Trophoblast cell (in vitro differentiated cells and primary cell): ENCODE results near the gene WAPL.
"Not testable (repeated sequence)": the region's sequence is repeated elsewhere in the genome, so short reads cannot be mapped to it uniquely, and the experiment has no call there.

ENCODE experiments used
- DNase-seq, 2 donors: peaks; one replicate each; pipeline ENCODE4 v3.0.0-alpha.2; 2016
- H2AFZ ChIP-seq: 2 replicates; pipeline ENCODE4 v1.6.1; 2013; ENCODE audit warnings: low read length, moderate library complexity, mild to moderate bottlenecking; ENCODE audit not compliant: insufficient read depth, poor library complexity
- H2AK5ac ChIP-seq: 2 replicates; pipeline ENCODE4 v1.6.1; 2013; ENCODE audit warnings: mild to moderate bottlenecking, low read length
- H2BK120ac ChIP-seq: 2 replicates; pipeline ENCODE4 v1.6.1; 2013; ENCODE audit warnings: low read length, mild to moderate bottlenecking, moderate library complexity; ENCODE audit not compliant: insufficient read depth, poor library complexity
- H2BK12ac ChIP-seq: 2 replicates; pipeline ENCODE4 v1.6.1; 2013; ENCODE audit warnings: mild to moderate bottlenecking, low read length, moderate library complexity
- H2BK5ac ChIP-seq: 2 replicates; pipeline ENCODE4 v1.6.1; 2013; ENCODE audit warnings: low read length, low read depth, moderate library complexity, mild to moderate bottlenecking; ENCODE audit not compliant: poor library complexity
- H3K14ac ChIP-seq: 2 replicates; pipeline ENCODE4 v1.6.1; 2013; ENCODE audit warnings: mild to moderate bottlenecking, low read length
- H3K18ac ChIP-seq: 2 replicates; pipeline ENCODE4 v1.6.1; 2013; ENCODE audit warnings: mild to moderate bottlenecking, low read length
- H3K23ac ChIP-seq: 2 replicates; pipeline ENCODE4 v1.6.1; 2013; ENCODE audit warnings: low read length
- H3K27ac ChIP-seq: 2 replicates; pipeline ENCODE4 v1.5.1; 2013; ENCODE audit warnings: low read depth, mild to moderate bottlenecking, inconsistent platforms, low read length, moderate library complexity
- H3K27me3 ChIP-seq: 2 replicates; pipeline ENCODE4 v1.6.1; 2013; ENCODE audit warnings: inconsistent platforms, mild to moderate bottlenecking, low read length, moderate library complexity; ENCODE audit not compliant: insufficient read depth
- H3K36me3 ChIP-seq, 2 experiments: 1 replicate in 1 of 2; 2 replicates in 1 of 2; pipeline ENCODE4 v1.6.1; 2013; ENCODE audit warnings: low read length in 2 of 2, mild to moderate bottlenecking in 2 of 2, moderate library complexity in 1 of 2; ENCODE audit not compliant: insufficient read depth in 2 of 2, control insufficient read depth in 1 of 2
- H3K4ac ChIP-seq: 2 replicates; pipeline ENCODE4 v1.6.1; 2013; ENCODE audit warnings: low read depth, mild to moderate bottlenecking, low read length, moderate library complexity
- H3K4me1 ChIP-seq, 2 experiments: 1 replicate in 1 of 2; 2 replicates in 1 of 2; pipeline ENCODE4 v1.6.1; 2013; ENCODE audit warnings: low read length in 2 of 2, mild to moderate bottlenecking in 2 of 2, moderate library complexity in 1 of 2; ENCODE audit not compliant: insufficient read depth in 2 of 2, control insufficient read depth in 1 of 2
- H3K4me2 ChIP-seq: 2 replicates; pipeline ENCODE4 v1.6.1; 2013; ENCODE audit warnings: inconsistent platforms, mild to moderate bottlenecking, low read length, moderate library complexity
- H3K4me3 ChIP-seq: 2 replicates; pipeline ENCODE4 v1.5.1; 2013; ENCODE audit warnings: mild to moderate bottlenecking, low read depth, low read length, inconsistent platforms
- H3K79me1 ChIP-seq: one replicate; pipeline ENCODE4 v1.6.1; 2013; ENCODE audit warnings: low read length
- H3K79me2 ChIP-seq: 2 replicates; pipeline ENCODE4 v1.6.1; 2013; ENCODE audit warnings: low read length, mild to moderate bottlenecking; ENCODE audit not compliant: control insufficient read depth, insufficient read depth, poor library complexity
- H3K9ac ChIP-seq: 2 replicates; pipeline ENCODE4 v1.6.1; 2013; ENCODE audit warnings: mild to moderate bottlenecking, low read length
- H3K9me3 ChIP-seq: 2 replicates; pipeline ENCODE4 v1.6.1; 2013; ENCODE audit warnings: low read depth, mild to moderate bottlenecking, control low read depth, inconsistent platforms, low read length; ENCODE audit not compliant: insufficient read depth
- H4K12ac ChIP-seq: 2 replicates; pipeline ENCODE4 v1.6.1; 2013; ENCODE audit warnings: low read depth, mild to moderate bottlenecking, low read length, moderate library complexity
- H4K8ac ChIP-seq: 2 replicates; pipeline ENCODE4 v1.6.1; 2013; ENCODE audit warnings: low read depth, mild to moderate bottlenecking, low read length, moderate library complexity
- H4K91ac ChIP-seq: one replicate; pipeline ENCODE4 v1.6.1; 2013; ENCODE audit warnings: low read depth, mild to moderate bottlenecking, low read length, moderate library complexity
- WGBS: extraction: QIAGEN DNeasy Blood & Tissue Kit; methylation state at CpG from one replicate; pipeline ENCODE4 v1.1.7; 2013; ENCODE audit warnings: missing lambda C conversion rate; ENCODE audit not compliant: insufficient read length, insufficient coverage; ENCODE audit errors: extremely low coverage; 5-methylcytosine and 5-hydroxymethylcytosine counted together

WAPL gene

DNA sequence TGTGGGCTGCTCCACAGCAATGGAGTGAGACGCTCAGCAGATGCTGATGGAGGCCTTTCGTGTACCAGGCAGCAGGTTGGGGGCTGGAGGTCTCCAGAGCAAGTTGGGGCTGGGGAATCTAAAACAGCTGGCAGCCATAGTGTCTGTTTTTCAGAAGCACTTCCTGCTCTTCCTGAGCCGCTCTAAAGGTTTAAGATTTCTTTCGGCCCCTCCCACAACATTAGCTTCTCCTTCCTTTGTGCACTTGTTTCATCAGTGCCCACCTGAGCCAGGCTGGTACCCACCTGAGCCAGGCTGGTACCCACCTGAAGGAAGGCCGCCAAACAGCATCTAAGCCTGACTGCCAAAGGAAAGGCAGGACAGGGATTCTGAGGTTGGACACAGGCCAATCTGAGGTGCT is 18.4 kb upstream of the WAPL start:
- DNase-seq: no peak
- Histone ChIP-seq H2BK5ac (no peak overlapping the region), H4K8ac (no peak overlapping the region), H3K27ac (no peak overlapping the region), H3K79me1 (no peaks in the 10 kb centered on the region), H3K4me3 (no peak overlapping the region), H3K9me3 (peaks cover 4% of the 10 kb centered on the region), H2AK5ac (no peak overlapping the region), H2BK12ac (no peak overlapping the region), H4K12ac (no peak overlapping the region), H3K4ac (no peak overlapping the region), H3K18ac (no peak overlapping the region), H3K4me1 (no peaks in the 10 kb centered on the region), H3K14ac (no peak overlapping the region), H3K27me3 (no peaks in the 10 kb centered on the region), H3K4me2 (no peak overlapping the region), H2BK120ac (no peak overlapping the region), H3K36me3 (no peaks in the 10 kb centered on the region), H4K91ac (no peak overlapping the region), H3K23ac (no peak overlapping the region), H2AFZ (no peak overlapping the region), H3K9ac (no peak overlapping the region), H3K79me2 (no peaks in the 10 kb centered on the region)
- WGBS: no CpG with 5 or more reads among the region's 5 CpGs

DNA sequence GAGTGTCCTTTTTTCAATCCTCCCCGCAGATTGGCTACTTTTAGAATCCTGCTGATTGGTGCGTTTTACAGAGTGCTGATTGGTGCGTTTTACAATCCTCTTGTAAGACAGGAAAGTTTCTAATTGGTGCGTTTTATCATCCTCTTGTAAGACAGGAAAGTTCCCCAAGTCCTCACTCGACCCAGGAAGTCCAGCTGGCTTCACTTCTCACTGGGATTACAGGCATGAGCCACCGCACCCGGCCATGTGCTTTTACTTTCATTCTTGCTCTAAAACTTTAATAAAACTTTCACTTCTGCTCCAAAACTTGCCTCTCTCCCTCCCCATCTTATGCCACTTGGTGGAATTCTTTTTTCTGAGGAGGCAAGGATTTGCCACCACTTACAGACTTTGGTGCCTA is 17.0 kb upstream of the WAPL start:
- no peaks in the 10 kb centered on the region for H3K27me3 ChIP-seq
- no peak overlapping the region for H3K18ac ChIP-seq
- H3K4me3 ChIP-seq: no peak overlapping the region
- no peak overlapping the region for H4K91ac ChIP-seq
- H4K8ac ChIP-seq: no peak overlapping the region
- H3K4me1 ChIP-seq: no peaks in the 10 kb centered on the region
- WGBS: no CpG with 5 or more reads among the region's 7 CpGs
- no peak for DNase-seq
- no peak overlapping the region for H3K14ac ChIP-seq
- H2BK120ac ChIP-seq: no peak overlapping the region
- H3K4ac ChIP-seq: no peak overlapping the region
- H2AK5ac ChIP-seq: no peak overlapping the region
- peaks cover 4% of the 10 kb centered on the region for H3K9me3 ChIP-seq
- H3K79me2 ChIP-seq: no peaks in the 10 kb centered on the region
- H3K27ac ChIP-seq: no peak overlapping the region
- no peak overlapping the region for H3K4me2 ChIP-seq
- H3K36me3 ChIP-seq: no peaks in the 10 kb centered on the region
- no peak overlapping the region for H2BK5ac ChIP-seq
- no peak overlapping the region for H3K9ac ChIP-seq
- H2AFZ ChIP-seq: no peak overlapping the region
- no peak overlapping the region for H2BK12ac ChIP-seq
- no peak overlapping the region for H3K23ac ChIP-seq
- H3K79me1 ChIP-seq: no peaks in the 10 kb centered on the region
- H4K12ac ChIP-seq: no peak overlapping the region

DNA sequence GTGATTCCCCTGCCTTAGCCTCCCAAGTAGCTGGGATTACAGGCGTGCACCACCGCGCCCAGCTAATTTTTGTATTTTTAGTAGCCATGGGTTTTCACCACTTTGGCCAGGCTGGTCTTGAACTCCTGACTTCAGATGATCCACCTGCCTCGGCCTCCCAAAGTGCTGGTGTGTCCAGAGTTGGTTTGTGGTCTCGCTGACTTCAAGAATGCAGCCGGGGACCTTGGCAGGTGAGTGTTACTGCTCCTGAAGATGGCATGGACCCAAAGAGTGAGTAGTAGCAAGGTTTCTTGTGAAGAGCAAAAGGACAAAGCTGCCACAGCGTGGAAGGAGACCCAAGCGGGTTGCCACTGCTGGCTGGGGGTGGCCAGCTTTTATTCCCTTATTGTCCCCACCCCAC is 16.4 kb upstream of the WAPL start:
- not testable (repeated sequence) for H3K4ac ChIP-seq, H3K27me3 ChIP-seq, H4K91ac ChIP-seq, H3K14ac ChIP-seq, H3K4me2 ChIP-seq, H2BK5ac ChIP-seq, H3K4me1 ChIP-seq, H2BK12ac ChIP-seq, H3K79me2 ChIP-seq, H2BK120ac ChIP-seq, H3K4me3 ChIP-seq, H3K9me3 ChIP-seq, H3K79me1 ChIP-seq, H3K27ac ChIP-seq, H3K9ac ChIP-seq, H4K12ac ChIP-seq, H3K23ac ChIP-seq, H4K8ac ChIP-seq, H2AK5ac ChIP-seq, DNase-seq, H3K18ac ChIP-seq, H2AFZ ChIP-seq, H3K36me3 ChIP-seq
- no CpG with 5 or more reads among the region's 8 CpGs for WGBS

DNA sequence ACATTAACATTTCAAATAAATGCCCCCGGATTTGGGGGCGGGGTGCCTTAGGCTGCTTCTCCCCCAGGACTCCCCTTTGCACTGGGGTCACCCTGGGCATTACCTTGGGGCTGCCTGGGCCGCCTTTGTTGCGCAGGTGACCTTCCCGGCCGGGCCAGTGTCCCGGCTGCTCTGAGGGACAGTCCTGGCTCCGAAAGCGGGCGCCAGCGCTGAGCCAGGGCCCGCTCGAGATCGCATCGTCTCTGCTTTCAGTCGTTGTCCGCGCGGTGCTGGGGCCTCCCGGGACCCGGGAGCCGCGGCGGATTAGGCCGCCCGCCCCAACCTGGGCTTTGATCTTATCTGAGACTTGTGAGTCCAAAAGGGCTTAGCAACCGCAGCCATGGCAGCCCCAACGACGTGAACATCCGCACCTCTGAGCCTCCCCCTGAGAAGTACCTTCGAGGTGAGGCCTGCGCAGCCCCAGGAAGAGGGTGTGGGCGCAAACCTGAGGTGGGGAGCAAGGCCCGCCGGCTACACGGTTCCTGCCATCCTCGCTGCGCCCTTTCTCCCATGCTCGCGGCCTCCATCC is 14.8 kb upstream of the WAPL start:
- Histone ChIP-seq H3K14ac (no peak overlapping the region), H2BK5ac (no peak overlapping the region), H3K79me2 (no peaks in the 10 kb centered on the region), H3K9me3 (peaks cover 4% of the 10 kb centered on the region), H3K79me1 (no peaks in the 10 kb centered on the region), H2AFZ (no peak overlapping the region), H2BK12ac (no peak overlapping the region), H2AK5ac (no peak overlapping the region), H3K4me3 (no peak overlapping the region), H3K23ac (no peak overlapping the region), H3K27me3 (no peaks in the 10 kb centered on the region), H3K9ac (no peak overlapping the region), H3K27ac (no peak overlapping the region), H3K4me1 (no peaks in the 10 kb centered on the region), H3K4me2 (peak overlapping the region; percentile 25), H4K8ac (no peak overlapping the region), H4K91ac (no peak overlapping the region), H2BK120ac (no peak overlapping the region), H3K18ac (no peak overlapping the region), H3K36me3 (no peaks in the 10 kb centered on the region), H4K12ac (no peak overlapping the region), H3K4ac (no peak overlapping the region)
- no peak for DNase-seq
- WGBS: no CpG with 5 or more reads among the region's 40 CpGs
